ENCODE data around the gene SLC6A13.

The SLC6A13 gene

DNA sequence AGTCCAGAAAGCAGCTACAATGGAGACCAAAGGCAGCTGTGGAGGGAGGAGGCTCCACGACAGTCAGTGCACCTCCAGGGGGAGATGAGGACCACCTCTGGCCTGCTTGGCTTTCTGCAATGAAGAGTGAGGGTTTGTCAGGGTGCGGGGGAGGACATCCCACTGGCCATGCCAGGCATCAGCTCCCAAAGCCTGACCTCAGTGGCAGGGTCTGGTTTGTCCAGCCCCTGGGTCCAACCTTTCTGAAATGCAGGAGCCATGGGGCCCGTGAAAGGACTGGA is 83.9 kb downstream of the SLC6A13 start:
- no peak overlapping the region for H3K9ac ChIP-seq (ENCODE audit: low read depth, low read length)
- no peak overlapping the region for H3K4me3 ChIP-seq (ENCODE audit: low read depth in 1 of 2, low read length in 2 of 2)
- DNase-seq, result no peak
- H3K9me3 ChIP-seq (ENCODE audit: insufficient read depth, low read length, severe bottlenecking), result no peaks in the 10 kb centered on the region
- no peaks in the 10 kb centered on the region for H3K36me3 ChIP-seq (ENCODE audit: insufficient read depth, low read length)
- ATAC-seq (ENCODE audit: insufficient read depth, low read depth), result no peak
- no peak overlapping the region for H2AFZ ChIP-seq (ENCODE audit: low read depth, low read length)
- H3K79me2 ChIP-seq (ENCODE audit: insufficient read depth, low read length), result no peaks in the 10 kb centered on the region
- H3K4me2 ChIP-seq (ENCODE audit: insufficient read depth, low read length), result no peak overlapping the region
- H3K4me1 ChIP-seq (ENCODE audit: insufficient read depth, low read length), result no peaks in the 10 kb centered on the region
- no peaks in the 10 kb centered on the region for H3K27me3 ChIP-seq (ENCODE audit: insufficient read depth, low read length, poor library complexity)
- no peak overlapping the region for H3K27ac ChIP-seq (ENCODE audit: low read length)
- no peaks in the 10 kb centered on the region for H4K20me1 ChIP-seq (ENCODE audit: insufficient read depth, low read length)
- no peak for TF ChIP-seq EZH2 (IDR thresholded peaks at IDR 0.05; ENCODE audit: borderline replicate concordance, low read depth, low read length, severe bottlenecking)
- TF ChIP-seq, protein P1, sequence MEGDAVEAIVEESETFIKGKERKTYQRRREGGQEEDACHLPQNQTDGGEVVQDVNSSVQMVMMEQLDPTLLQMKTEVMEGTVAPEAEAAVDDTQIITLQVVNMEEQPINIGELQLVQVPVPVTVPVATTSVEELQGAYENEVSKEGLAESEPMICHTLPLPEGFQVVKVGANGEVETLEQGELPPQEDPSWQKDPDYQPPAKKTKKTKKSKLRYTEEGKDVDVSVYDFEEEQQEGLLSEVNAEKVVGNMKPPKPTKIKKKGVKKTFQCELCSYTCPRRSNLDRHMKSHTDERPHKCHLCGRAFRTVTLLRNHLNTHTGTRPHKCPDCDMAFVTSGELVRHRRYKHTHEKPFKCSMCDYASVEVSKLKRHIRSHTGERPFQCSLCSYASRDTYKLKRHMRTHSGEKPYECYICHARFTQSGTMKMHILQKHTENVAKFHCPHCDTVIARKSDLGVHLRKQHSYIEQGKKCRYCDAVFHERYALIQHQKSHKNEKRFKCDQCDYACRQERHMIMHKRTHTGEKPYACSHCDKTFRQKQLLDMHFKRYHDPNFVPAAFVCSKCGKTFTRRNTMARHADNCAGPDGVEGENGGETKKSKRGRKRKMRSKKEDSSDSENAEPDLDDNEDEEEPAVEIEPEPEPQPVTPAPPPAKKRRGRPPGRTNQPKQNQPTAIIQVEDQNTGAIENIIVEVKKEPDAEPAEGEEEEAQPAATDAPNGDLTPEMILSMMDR (IDR thresholded peaks at IDR 0.05; ENCODE audit: borderline replicate concordance, extremely low read depth, low read length, poor library complexity, severe bottlenecking), result no peak

DNA sequence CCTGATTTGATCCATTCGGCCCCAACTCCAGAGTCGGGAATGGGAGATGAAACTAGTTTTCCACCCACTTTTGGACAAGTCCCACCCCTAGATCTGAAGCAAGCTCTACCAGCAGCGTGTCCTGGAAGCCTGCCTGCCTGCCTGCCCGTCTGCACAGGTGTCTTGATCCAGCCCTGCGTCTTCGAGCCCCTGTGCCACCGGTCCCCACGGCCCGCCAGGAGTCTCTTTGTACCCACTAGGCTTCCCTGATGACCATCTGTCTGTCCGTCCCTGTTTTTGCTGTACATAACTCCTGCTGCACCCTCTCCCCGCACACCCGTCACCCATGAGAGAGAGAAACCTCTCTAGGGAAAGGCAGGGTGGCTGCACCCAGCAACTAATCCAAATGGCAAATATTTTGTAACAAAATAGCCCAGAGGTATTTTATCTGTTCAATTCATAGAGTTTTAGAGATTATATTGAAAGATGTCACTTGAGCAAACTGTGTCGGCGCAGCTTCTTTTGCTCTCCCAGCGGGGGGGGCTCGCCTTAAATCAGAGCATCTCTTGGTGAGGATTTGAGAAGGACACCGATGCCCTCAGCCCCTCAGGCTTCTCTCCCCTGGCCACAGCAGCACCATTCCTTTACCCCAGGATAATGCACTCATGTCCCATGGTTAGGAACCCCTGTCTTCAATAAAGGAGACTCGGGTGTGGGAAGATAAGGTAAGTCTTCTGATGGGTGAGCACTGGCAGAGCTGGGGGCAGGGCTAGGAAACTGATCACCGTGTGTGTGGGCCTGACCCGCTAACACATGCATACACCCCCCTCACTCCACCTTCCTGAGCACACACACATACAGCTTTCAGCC is 84.4 kb downstream of the SLC6A13 start:
- H3K9me3 ChIP-seq (ENCODE audit: insufficient read depth, low read length, severe bottlenecking), result no peaks in the 10 kb centered on the region
- TF ChIP-seq, protein P1 (IDR thresholded peaks at IDR 0.05; ENCODE audit: borderline replicate concordance, extremely low read depth, low read length, poor library complexity, severe bottlenecking), result no peak
- TF ChIP-seq EZH2 (IDR thresholded peaks at IDR 0.05; ENCODE audit: borderline replicate concordance, low read depth, low read length, severe bottlenecking), result no peak
- H3K4me1 ChIP-seq (ENCODE audit: insufficient read depth, low read length), result no peaks in the 10 kb centered on the region
- H3K79me2 ChIP-seq (ENCODE audit: insufficient read depth, low read length), result no peaks in the 10 kb centered on the region
- no peak overlapping the region for H3K4me3 ChIP-seq (ENCODE audit: low read depth in 1 of 2, low read length in 2 of 2)
- no peak overlapping the region for H3K27ac ChIP-seq (ENCODE audit: low read length)
- no peak overlapping the region for H2AFZ ChIP-seq (ENCODE audit: low read depth, low read length)
- no peak for DNase-seq
- no peak overlapping the region for H3K4me2 ChIP-seq (ENCODE audit: insufficient read depth, low read length)
- no peaks in the 10 kb centered on the region for H3K36me3 ChIP-seq (ENCODE audit: insufficient read depth, low read length)
- H3K9ac ChIP-seq (ENCODE audit: low read depth, low read length), result no peak overlapping the region
- H3K27me3 ChIP-seq (ENCODE audit: insufficient read depth, low read length, poor library complexity), result no peaks in the 10 kb centered on the region
- no peaks in the 10 kb centered on the region for H4K20me1 ChIP-seq (ENCODE audit: insufficient read depth, low read length)
- ATAC-seq (ENCODE audit: insufficient read depth, low read depth), result no peak

DNA sequence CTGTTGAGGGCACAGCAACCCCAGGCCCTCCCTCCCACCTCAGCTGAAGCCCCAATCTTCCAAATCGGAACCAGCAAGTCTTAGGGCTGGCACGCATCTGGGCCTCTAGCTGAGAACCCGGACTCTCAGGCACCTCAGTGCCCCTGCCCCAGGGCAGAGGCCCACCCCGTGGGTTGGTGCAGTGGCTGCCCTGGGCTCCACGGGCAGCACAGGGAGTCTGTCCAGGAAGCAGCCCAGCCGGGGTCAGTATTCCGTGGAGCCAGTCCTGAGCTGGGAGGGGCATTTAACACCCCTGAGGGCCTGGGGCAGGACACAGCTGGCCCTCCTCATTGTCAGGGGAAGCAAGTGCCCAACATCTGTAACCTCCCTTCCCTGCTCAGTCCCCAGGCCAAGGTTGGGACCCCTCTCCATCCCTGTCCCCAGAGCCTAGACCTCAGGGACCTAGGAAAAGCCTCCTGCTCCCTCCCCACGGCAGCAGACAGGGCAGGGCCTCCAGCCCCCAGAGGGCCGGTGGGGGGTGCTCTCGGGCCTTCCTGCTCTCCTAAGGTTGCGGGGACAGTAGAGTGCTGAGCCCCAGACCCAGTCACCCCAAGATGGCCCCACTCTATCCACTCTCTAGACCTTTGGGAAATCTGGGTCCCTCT is 85.2 kb downstream of the SLC6A13 start:
- no peak overlapping the region for H2AFZ ChIP-seq (ENCODE audit: low read depth, low read length)
- no peak overlapping the region for H3K9ac ChIP-seq (ENCODE audit: low read depth, low read length)
- H3K4me2 ChIP-seq (ENCODE audit: insufficient read depth, low read length), result no peak overlapping the region
- no peaks in the 10 kb centered on the region for H3K27me3 ChIP-seq (ENCODE audit: insufficient read depth, low read length, poor library complexity)
- H3K4me3 ChIP-seq (ENCODE audit: low read depth in 1 of 2, low read length in 2 of 2), result no peak overlapping the region
- no peak for DNase-seq
- no peak for ATAC-seq (ENCODE audit: insufficient read depth, low read depth)
- no peak overlapping the region for H3K27ac ChIP-seq (ENCODE audit: low read length)
- no peak for TF ChIP-seq EZH2 (IDR thresholded peaks at IDR 0.05; ENCODE audit: borderline replicate concordance, low read depth, low read length, severe bottlenecking)
- TF ChIP-seq, protein P1 (IDR thresholded peaks at IDR 0.05; ENCODE audit: borderline replicate concordance, extremely low read depth, low read length, poor library complexity, severe bottlenecking), result no peak
- H3K4me1 ChIP-seq (ENCODE audit: insufficient read depth, low read length), result no peaks in the 10 kb centered on the region
- no peaks in the 10 kb centered on the region for H4K20me1 ChIP-seq (ENCODE audit: insufficient read depth, low read length)
- no peaks in the 10 kb centered on the region for H3K79me2 ChIP-seq (ENCODE audit: insufficient read depth, low read length)
- no peaks in the 10 kb centered on the region for H3K9me3 ChIP-seq (ENCODE audit: insufficient read depth, low read length, severe bottlenecking)
- no peaks in the 10 kb centered on the region for H3K36me3 ChIP-seq (ENCODE audit: insufficient read depth, low read length)
